Cardiac fibroblast (primary cell): ENCODE results near the gene PCED1A.

Source experiments
- DNase-seq, 2 donors: peaks; one replicate each; pipeline versions ENCODE4 v3.0.0 to v3.0.0-alpha.2; 2010; ENCODE audit warnings: low read depth in 2 of 2
- H3K4me3 ChIP-seq, 2 donors: replicated peaks in 1 of 2; 1 replicate in 1 of 2; 2 replicates in 1 of 2; pipeline ENCODE4 v1.5.1; 2011; ENCODE audit warnings: low read depth in 2 of 2, low read length in 2 of 2, mild to moderate bottlenecking in 2 of 2, moderate library complexity in 1 of 2
- TF ChIP-seq, protein P1 (sequence below): IDR thresholded peaks from one replicate; pipeline ENCODE4 v1.5.1; 2011; ENCODE audit warnings: low read depth, mild to moderate bottlenecking, low read length, inconsistent platforms

Gene PCED1A

DNA sequence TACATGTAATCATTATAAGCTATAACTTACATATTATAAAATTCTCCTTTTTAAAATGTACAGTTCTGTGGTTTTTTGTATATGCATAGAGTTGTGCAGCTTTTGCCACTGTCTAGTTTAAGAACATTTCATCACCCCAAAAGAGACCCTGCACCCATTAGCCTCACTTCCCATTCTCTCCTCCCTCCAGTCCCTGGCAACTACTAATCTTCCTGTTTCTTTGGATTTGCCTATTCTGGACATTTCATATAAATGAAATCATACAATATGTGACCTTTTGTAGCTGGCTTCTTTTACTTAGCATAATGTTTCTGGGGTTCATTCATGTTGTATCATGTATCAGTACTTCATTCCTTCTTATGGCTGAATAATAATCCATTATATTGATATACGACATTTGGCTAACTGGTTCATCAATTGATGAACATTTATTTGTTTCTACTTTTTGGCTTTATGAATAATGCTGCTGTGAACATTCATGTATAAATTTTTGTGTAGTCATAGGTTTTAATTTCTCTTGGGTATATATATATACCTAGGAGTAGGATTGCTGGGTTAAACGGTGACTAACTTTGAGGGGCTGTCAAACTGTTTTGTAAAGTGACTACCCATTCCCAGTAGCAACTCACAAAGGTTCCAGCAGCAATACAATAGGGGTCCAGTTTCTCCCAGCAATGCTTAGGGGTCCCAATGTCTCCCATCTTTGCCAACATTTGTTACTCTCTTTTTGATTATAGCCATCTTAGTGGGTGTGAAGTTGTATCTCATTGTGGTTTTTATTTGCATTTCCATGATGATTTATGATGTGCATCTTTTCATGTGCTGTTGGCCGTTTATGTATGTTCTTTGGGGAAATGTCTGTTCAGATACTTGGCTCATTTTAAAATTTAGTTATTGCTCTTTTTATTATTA, 43.5 kb upstream of the PCED1A start:
- TF ChIP-seq, protein P1, sequence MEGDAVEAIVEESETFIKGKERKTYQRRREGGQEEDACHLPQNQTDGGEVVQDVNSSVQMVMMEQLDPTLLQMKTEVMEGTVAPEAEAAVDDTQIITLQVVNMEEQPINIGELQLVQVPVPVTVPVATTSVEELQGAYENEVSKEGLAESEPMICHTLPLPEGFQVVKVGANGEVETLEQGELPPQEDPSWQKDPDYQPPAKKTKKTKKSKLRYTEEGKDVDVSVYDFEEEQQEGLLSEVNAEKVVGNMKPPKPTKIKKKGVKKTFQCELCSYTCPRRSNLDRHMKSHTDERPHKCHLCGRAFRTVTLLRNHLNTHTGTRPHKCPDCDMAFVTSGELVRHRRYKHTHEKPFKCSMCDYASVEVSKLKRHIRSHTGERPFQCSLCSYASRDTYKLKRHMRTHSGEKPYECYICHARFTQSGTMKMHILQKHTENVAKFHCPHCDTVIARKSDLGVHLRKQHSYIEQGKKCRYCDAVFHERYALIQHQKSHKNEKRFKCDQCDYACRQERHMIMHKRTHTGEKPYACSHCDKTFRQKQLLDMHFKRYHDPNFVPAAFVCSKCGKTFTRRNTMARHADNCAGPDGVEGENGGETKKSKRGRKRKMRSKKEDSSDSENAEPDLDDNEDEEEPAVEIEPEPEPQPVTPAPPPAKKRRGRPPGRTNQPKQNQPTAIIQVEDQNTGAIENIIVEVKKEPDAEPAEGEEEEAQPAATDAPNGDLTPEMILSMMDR: no peak
- DNase-seq: no peak
- no peak overlapping the region for H3K4me3 ChIP-seq

DNA sequence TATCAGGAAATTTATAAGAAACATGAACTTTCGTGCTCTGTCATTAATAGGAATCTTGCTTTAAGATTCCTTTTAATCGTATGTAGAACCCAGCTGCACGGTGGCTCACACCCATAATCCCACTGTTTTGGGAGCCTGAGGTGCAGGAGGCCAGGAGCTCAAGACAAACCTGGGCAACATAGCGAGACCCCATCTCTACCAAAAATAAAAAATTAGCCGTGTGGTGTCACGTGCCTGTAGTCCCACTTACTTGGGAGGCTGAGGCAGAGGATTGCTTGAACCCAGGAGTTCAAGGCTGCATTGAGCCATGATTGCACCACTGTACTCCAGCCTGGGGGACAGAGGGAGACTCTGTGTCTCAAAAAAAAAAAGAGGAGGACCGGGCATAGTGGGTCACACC, 40.2 kb upstream of the PCED1A start:
- no peak overlapping the region for H3K4me3 ChIP-seq
- TF ChIP-seq, protein P1: no peak
- DNase-seq: no peak

- TF ChIP-seq, protein P1: no peak
- H3K4me3 ChIP-seq: no peak overlapping the region
- peak; percentile 80 to 86 for DNase-seq
These were observed 38.7 kb upstream of the PCED1A start for GRCh38 chr20:2879146-2879545.

GRCh38 chr20:2878515-2878914, 38.1 kb upstream of the PCED1A start:
- TF ChIP-seq, protein P1: no peak
- no peak overlapping the region for H3K4me3 ChIP-seq

DNA sequence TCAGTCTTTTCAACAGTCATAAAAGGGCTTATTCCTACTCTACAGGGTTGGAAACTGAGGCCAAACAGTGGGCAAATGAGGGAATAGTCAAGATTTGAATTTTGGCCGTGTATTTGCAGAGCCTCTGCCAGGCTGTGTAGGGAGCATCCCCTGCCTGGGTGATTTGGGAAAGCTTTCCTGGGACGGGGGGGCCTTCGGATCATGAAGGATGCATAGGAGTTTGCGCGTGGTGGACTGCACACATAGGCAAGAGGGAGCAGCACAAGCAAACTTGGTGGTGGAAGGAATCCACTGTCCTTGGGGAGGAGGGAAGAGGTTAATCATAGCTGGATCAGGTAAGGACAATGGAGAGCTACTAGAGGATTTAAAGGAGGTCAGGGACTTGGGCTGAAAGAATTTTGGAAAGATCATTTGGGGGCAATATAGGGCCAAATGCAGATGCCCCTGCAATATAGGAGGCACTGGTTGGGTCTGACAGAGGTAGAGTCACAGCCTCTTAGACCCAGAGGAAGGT, 35.3 kb upstream of the PCED1A start:
- no peak overlapping the region for H3K4me3 ChIP-seq
- no peak for DNase-seq
- TF ChIP-seq, protein P1: no peak

More at GRCh38 chr20:2878515-2878914, 38.1 kb upstream of the PCED1A start:
- DNase-seq: no peak

- peak in 1 of 2 donors; percentile 26 for DNase-seq
- TF ChIP-seq, protein P1: no peak
- peak overlapping the region; percentile 87 to 89 for H3K4me3 ChIP-seq
These were observed 34.0 kb upstream of the PCED1A start for GRCh38 chr20:2874456-2874855.

DNA sequence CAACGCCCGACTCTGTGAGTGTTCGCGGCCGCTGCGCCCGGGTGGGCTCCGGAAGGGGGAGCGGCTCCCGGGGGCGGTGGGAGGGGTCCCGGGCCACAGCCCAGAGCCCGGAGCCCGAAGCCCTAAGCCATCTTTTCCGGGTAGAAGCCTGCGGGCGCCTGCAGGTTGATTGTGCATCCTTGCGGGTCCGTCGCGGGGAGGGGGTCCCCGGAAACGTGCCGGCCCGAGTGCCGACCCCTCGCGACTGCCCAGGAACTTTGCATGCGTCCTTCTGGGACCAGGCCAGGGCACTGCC, 33.2 kb upstream of the PCED1A start:
- TF ChIP-seq, protein P1: no peak
- peak; percentile 21 to 49 for DNase-seq
- H3K4me3 ChIP-seq: peak overlapping the region; percentile 87 to 89
